ENCODE measurements around the gene DEFB123.
"Not testable (repeated sequence)": the region's sequence is repeated elsewhere in the genome, so short reads cannot be mapped to it uniquely, and the experiment has no call there.

Gene DEFB123

GRCh38 chr20:31440012-31440659, at the start of gene DEFB123:
TSS of gene DEFB123 (plus strand) at chr20:31440632. CDS start at chr20:31440699, 67 bp downstream.
- DNase-seq (ENCODE audit: low read depth): no peak

GRCh38 chr20:31392836-31393235, 47.6 kb upstream of the DEFB123 start:
- DNase-seq (ENCODE audit: low read depth): no peak

DNA sequence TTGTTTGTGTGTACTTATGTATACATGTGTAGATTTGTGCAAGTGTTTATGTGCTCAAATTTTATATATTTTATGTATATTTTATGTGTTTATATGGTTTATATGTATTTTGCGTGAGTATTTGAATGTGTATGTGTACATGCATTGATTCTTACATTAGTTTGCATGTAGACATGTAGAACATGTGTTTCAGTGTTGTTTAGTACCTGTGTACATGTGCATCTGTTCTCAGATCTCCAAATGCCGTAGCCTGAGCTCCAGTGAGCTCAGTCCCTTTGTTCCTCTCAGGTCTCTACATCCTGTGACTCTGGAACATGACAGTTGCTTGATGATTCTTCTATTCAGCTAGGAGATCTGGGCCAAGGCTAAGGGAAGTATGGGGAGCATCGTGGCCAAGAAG, 45.5 kb upstream of the DEFB123 start:
- no peak for DNase-seq (ENCODE audit: low read depth)

- DNase-seq (ENCODE audit: low read depth): no peak
Observed at GRCh38 chr20:31403886-31404285, 36.5 kb upstream of the DEFB123 start.

DNA sequence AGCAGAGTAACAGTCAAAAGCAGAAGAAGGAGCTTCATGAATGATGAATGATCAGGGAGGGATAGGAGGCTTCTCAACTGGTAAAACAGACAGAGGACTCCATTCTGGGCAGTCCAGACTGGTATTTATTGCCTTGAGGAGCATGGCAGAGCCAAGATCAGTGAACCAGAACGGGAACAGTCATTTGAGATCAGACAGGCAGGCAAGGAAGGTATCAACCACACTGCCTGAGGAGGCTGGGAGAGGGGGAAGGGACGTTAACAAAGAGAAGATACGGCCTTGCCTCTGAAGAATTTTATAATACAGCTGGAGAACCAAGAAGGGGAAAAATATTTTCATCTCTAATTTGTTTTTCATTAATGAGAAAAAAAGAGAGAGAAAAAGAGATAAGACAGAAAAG, 34.3 kb upstream of the DEFB123 start, which contains the start of gene DEFB121:
TSS of gene DEFB121 (minus strand) at position 101 of the 400 bp plus-strand sequence. CDS start at position 38, 63 bp downstream.
- no peak for DNase-seq (ENCODE audit: low read depth)

GRCh38 chr20:31410011-31410410, 30.4 kb upstream of the DEFB123 start:
- DNase-seq (ENCODE audit: low read depth): no peak

DNA sequence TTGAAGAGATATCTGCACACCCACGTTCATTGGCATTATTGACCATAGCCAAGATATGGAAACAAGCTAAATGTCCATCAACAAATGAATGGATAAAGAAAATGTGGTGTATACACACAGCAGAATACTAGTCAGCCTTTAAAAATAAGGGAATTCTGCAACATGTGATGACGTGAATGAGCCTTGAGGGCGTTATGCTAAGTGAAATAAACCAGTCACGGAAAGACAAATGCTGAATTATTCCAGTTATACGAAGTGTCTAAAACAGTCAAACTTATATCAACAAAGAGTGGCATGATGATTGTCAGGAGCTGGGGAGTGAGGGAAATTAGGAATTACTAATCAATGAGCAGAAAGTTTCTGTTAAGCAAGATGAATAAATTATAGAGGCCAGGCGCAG, 26.1 kb upstream of the DEFB123 start:
- no peak for DNase-seq (ENCODE audit: low read depth)

DNA sequence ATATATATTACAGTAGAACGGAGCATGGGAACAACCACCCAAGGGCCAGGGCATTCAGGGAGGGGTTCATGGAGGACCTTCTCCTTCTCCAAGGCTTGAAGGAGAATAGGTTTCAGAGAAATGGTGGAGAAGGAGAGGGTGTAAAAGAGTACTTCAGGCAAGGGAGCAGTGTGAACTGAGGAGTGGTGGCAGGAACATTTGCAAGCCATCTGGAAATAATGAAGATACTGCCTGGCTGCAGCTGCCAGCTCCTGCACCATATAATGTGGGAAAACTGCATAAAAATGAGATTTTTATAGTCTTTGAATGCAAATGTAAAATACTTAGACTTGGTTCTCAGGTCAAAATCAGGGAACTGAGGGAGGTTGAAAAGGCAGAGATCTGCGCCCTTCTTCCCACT, 24.8 kb upstream of the DEFB123 start:
- no peak for DNase-seq (ENCODE audit: low read depth)

DNA sequence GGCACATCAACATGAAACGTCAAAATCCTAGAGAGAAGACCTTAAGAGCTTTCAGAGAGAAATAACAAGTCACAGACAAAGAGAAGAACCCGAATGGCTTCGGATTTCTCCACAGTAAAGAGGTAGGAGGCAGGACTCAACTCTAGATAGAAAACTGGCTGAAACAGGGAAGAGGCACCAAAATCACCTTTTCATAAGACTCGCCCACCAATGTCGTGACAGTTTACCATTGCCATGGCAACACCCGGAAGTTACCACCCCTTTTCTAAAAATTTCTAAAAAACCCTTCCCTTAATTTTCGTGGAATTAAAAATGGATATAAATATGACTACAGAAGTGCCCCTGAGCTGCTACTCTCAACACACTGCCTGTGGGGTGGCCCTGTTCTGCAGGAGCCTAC, 22.1 kb upstream of the DEFB123 start:
- no peak for DNase-seq (ENCODE audit: low read depth)

DNA sequence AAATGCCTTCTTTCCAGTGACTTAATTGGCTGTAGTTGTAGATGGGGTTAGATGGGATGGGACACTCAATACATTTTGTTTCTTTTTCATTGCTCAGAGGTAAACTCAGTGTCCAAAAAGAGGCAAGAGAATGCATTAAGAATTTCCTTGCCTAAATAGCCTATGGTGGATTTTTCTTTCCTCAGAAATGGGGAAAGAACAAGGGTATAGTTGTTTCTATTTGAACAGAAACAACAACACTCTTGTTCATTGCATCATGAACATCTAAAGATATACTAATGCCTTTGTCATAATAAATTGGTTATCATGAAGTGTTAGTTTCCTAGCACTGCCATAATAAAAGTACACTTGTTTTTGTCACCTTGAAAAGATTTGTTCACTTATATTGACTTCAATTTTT, 14.6 kb upstream of the DEFB123 start:
- DNase-seq (ENCODE audit: low read depth): no peak

GRCh38 chr20:31426891-31427551, 13.4 kb upstream of the DEFB123 start:
- DNase-seq (ENCODE audit: low read depth): not testable (repeated sequence)

GRCh38 chr20:31427576-31427975, 12.9 kb upstream of the DEFB123 start:
- DNase-seq (ENCODE audit: low read depth): not testable (repeated sequence)

DNA sequence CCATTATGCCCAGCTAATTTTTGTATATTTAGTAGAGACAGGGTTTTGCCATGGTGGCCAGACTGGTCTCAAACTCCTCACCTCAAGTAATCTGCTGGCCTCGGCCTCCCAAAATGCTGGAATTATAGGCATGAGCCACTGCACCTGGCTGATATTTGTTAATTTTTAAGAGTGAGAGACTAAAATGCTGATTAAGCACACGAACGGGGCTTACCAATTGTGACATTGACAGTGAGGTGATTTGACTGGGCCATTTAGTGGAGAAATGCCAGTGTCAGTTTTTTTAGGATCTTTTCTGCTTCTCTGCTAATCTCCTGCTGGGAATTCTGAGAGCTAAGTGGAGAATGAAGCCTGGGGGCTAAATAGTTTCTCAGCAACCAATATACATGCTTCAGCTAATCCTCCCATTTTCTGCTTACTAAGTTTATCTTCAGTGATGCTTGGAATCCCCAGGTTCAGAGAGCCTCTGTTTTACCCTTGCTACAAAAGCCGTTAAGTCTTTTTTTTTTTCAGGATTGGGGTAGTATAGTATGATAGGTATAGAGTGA, 9.8 kb upstream of the DEFB123 start:
- no peak for DNase-seq (ENCODE audit: low read depth)

GRCh38 chr20:31446084-31446819, 5.8 kb downstream of the DEFB123 start:
- DNase-seq (ENCODE audit: low read depth): no peak

DNA sequence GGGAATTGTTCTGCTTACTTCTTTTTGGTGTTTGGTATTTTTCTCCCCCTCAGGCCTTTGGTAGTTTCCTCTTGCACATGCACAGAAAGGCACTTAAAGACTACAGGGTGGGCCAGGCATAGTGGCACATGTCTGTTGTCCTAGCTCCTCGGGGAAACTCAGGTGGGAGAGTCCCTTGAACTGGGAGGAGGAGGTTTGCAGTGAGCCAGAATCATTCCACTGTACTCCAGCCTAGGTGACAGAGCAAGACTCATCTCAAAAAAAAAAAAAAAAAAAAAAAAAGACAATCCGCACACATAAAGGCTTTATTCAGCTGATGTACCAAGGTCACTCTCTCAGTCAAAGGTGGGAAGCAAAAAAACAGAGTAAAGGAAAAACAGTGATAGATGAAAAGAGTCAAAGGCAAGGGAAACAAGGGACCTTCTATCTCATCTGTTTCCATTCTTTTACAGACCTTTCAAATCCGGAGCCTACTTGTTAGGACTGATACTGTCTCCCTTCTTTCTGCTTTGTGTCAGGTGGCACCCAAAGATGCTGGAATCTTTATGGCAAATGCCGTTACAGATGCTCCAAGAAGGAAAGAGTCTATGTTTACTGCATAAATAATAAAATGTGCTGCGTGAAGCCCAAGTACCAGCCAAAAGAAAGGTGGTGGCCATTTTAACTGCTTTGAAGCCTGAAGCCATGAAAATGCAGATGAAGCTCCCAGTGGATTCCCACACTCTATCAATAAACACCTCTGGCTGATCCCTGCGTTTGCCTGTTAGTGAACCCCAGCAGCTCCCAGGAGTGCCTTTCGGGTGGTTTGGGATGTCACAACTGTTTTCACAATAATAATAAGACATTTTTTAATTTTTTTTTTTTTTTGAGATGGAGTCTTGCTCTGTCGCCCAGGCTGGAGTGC, 9.3 kb downstream of the DEFB123 start:
- no peak for DNase-seq (ENCODE audit: low read depth)

DNA sequence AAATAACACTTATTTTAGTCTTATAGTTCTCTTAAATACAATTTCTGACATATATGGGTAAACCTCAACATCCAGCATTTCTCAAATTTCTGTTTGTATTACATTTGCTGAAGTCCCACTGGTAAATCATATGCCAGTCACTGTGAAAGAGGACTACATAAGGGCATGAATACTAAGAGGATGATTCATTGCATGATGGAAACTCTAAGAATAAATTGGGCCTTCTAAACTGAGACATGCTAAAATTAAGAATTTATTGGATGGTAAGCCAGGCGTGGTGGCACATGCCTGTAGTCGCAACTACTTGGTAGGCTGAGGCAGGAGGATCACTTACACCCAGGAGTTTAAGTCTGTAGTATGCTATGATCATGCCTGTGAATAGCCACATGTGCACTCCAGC, 12.1 kb downstream of the DEFB123 start:
- DNase-seq (ENCODE audit: low read depth): no peak

GRCh38 chr20:31454361-31454760, 13.9 kb downstream of the DEFB123 start:
- no peak for DNase-seq (ENCODE audit: low read depth)

- not testable (repeated sequence) for DNase-seq (ENCODE audit: low read depth)
Observed at GRCh38 chr20:31470946-31471345, 30.5 kb downstream of the DEFB123 start.

- no peak for DNase-seq (ENCODE audit: low read depth)
Observed at GRCh38 chr20:31472395-31473330, 32.2 kb downstream of the DEFB123 start.

DNA sequence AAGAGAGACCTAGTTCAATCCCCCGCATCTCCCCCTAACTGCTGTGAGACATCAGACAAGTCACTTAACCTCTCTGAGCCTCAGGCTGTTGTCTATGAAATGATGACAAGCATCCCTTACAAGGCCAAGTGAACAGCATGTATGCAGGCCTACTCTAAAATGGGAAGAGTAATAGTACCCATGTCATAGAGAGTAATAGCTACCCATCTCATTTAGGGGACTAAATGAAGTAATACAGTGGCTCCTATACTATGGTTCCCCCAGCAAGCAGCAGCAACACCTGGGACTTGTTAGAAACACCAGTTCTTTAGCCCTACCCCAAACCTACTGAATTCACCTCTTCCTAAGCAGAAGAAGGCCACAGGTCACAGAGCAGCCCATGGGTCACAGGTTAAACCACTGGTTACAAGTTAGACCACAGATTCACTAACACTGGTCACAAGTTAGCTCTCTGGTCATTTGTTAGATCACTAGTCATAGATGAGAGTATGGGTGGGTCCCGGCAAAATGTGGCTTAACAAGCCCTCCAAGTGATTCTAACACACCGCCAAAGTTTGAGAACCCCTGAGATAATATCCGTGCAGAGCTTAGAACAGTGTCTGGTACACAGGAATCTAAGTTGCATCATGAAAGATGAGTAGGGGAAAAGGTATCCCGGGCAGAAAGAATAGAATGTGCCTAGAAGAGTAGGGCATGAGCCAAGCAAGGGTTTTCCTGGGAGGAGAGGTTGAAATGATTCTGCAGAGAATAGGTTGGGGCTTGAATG, 33.1 kb downstream of the DEFB123 start:
- DNase-seq (ENCODE audit: low read depth): no peak

Data from activated T-cell treated with anti-CD3 and anti-CD28 coated beads for 48 hours (primary cell).